Neural cell (in vitro differentiated cells): ENCODE data around the gene ENDOV. TPM values are rescaled to one million over a fixed set of nuclear protein-coding genes. Genes with fewer than 3 reads are reported as not detected.
A peak's percentile ranks its signal among the peaks of the same experiment; 100 is the strongest.

ENCODE experiments used
- H2AFZ ChIP-seq: fragments of 200-600, 300-800 bp; sonication (generic), shearing (Covaris generic); 2 replicates; pipeline ENCODE4 v1.6.0; 2014; ENCODE audit warnings: low read depth, mild to moderate bottlenecking, antibody characterized with exemption, low read length, moderate library complexity
- H3F3A ChIP-seq: fragments of 200-600 bp; shearing (Covaris generic); 2 replicates; pipeline ENCODE4 v1.6.1; 2016; ENCODE audit warnings: mild to moderate bottlenecking, moderate library complexity, mixed read lengths, antibody characterized with exemption, low read length; ENCODE audit not compliant: insufficient read depth, poor library complexity, severe bottlenecking
- H3K27ac ChIP-seq: fragments of 200-600, 300-800 bp; sonication (generic), shearing (Covaris generic); 2 replicates; pipeline ENCODE4 v1.5.1; 2014; ENCODE audit warnings: mild to moderate bottlenecking, low read length, moderate library complexity
- H3K27me3 ChIP-seq: fragments of 300-800, 200-600 bp; sonication (generic), shearing (Covaris generic); 2 replicates; pipeline ENCODE4 v1.6.0; 2014; ENCODE audit warnings: mild to moderate bottlenecking, low read depth, low read length, moderate library complexity; ENCODE audit not compliant: insufficient read depth
- H3K36me3 ChIP-seq: fragments of 300-800, 200-600 bp; sonication (generic), shearing (Covaris generic); 2 replicates; pipeline ENCODE4 v1.5.1; 2014; ENCODE audit warnings: mild to moderate bottlenecking, antibody characterized with exemption, low read length, moderate library complexity; ENCODE audit not compliant: insufficient read depth
- H3K4me2 ChIP-seq: fragments of 300-800, 200-600 bp; sonication (generic), shearing (Covaris generic); 2 replicates; pipeline ENCODE4 v1.6.0; 2014; ENCODE audit warnings: mild to moderate bottlenecking, low read length
- H3K4me3 ChIP-seq: fragments of 300-800, 200-600 bp; sonication (generic), shearing (Covaris generic); 2 replicates; pipeline ENCODE4 v1.5.1; 2014; ENCODE audit warnings: mild to moderate bottlenecking, low read length, moderate library complexity
- H3K79me2 ChIP-seq: fragments of 200-600 bp; shearing (Covaris generic); replicated peaks from 2 replicates; pipeline ENCODE4 v1.6.0; 2014; ENCODE audit warnings: mild to moderate bottlenecking, low read length, moderate library complexity; ENCODE audit not compliant: insufficient read depth
- H3K9ac ChIP-seq: fragments of 300-800, 200-600 bp; sonication (generic), shearing (Covaris generic); 2 replicates; pipeline ENCODE4 v1.6.1; 2016; ENCODE audit warnings: mild to moderate bottlenecking, low read length, mixed read lengths
- H3K9me2 ChIP-seq: fragments of 200-600 bp; shearing (Covaris generic); 2 replicates; pipeline ENCODE4 v1.6.1; 2016; ENCODE audit warnings: mild to moderate bottlenecking, low read length, mixed read lengths; ENCODE audit not compliant: insufficient read depth
- H3K9me3 ChIP-seq: fragments of 200-600, 300-800 bp; sonication (generic), shearing (Covaris generic); 2 replicates; pipeline ENCODE4 v1.6.1; 2016; ENCODE audit warnings: mild to moderate bottlenecking, mixed run types, low read length, moderate library complexity, mixed read lengths
- H4K20me1 ChIP-seq: fragments of 200-600 bp; shearing (Covaris generic); 2 replicates; pipeline ENCODE4 v1.6.1; 2016; ENCODE audit warnings: mild to moderate bottlenecking, mixed run types; ENCODE audit not compliant: insufficient read depth
- CTCF ChIP-seq: fragments of 450-650 bp; IDR thresholded peaks from 2 replicates; pipeline ENCODE4 v1.5.1; 2014; ENCODE audit warnings: antibody characterized with exemption, mild to moderate bottlenecking, moderate library complexity; ENCODE audit not compliant: poor library complexity, severe bottlenecking
- EP300 ChIP-seq: fragments of 450-650 bp; conservative IDR thresholded peaks from 2 replicates; pipeline ENCODE4 v1.6.1; 2014; ENCODE audit warnings: antibody characterized with exemption, mild to moderate bottlenecking, moderate library complexity; ENCODE audit not compliant: poor library complexity, severe bottlenecking
- EZH2 ChIP-seq: fragments of 200-600, 300-800 bp; shearing (Covaris generic), sonication (generic); IDR thresholded peaks from 2 replicates; pipeline ENCODE4 v1.6.1; 2014; ENCODE audit warnings: antibody characterized with exemption, low read length, borderline replicate concordance, mild to moderate bottlenecking; ENCODE audit not compliant: insufficient read depth, poor library complexity, severe bottlenecking
- MXI1 ChIP-seq: fragments of 450-650 bp; conservative IDR thresholded peaks from 2 replicates; pipeline ENCODE4 v1.6.1; 2014; ENCODE audit warnings: antibody characterized with exemption, mild to moderate bottlenecking; ENCODE audit not compliant: poor library complexity, severe bottlenecking
- POLR2AphosphoS5 ChIP-seq: IDR thresholded peaks from 2 replicates; pipeline ENCODE4 v1.6.1; 2012
- RAD21 ChIP-seq: fragments of 450-650 bp; conservative IDR thresholded peaks from 2 replicates; pipeline ENCODE4 v1.6.1; 2014; ENCODE audit warnings: antibody characterized with exemption, mild to moderate bottlenecking, moderate library complexity
- REST ChIP-seq: IDR thresholded peaks from 2 replicates; pipeline ENCODE4 v1.6.1; 2012; ENCODE audit warnings: borderline replicate concordance
- SMC3 ChIP-seq: fragments of 450-650 bp; conservative IDR thresholded peaks from 2 replicates; pipeline ENCODE4 v1.6.1; 2014; ENCODE audit warnings: antibody characterized with exemption, mild to moderate bottlenecking, moderate library complexity; ENCODE audit not compliant: poor library complexity
- TAF1 ChIP-seq: IDR thresholded peaks from 2 replicates; pipeline ENCODE4 v1.6.1; 2012; ENCODE audit warnings: low read depth
- polyA plus RNA-seq: library from polyadenylated mRNA; depleted of rRNA; stranded (reverse); fragments of >200 nt; gene quantifications from 2 replicates; pipeline ENCODE4 v1.2.3, GENCODE V29; 2014

Gene ENDOV
- polyA plus RNA-seq, 1 donor from 2014 or later = 31.2 TPM

GRCh38 chr17:80455784-80456183, 40.8 kb downstream of the ENDOV start:
- TF ChIP-seq CTCF = no peak
- no peak for TF ChIP-seq EZH2
- no peak for TF ChIP-seq RAD21
- no peak for TF ChIP-seq SMC3
- no peak for TF ChIP-seq TAF1
- TF ChIP-seq MXI1 = no peak
- no peaks in the 10 kb centered on the region for H3K27me3 ChIP-seq
- H3K9me3 ChIP-seq = no peaks in the 10 kb centered on the region
- peak overlapping the region; percentile 89 for H3K4me3 ChIP-seq
- no peak overlapping the region for H2AFZ ChIP-seq
- H3K79me2 ChIP-seq = no peaks in the 10 kb centered on the region
- H4K20me1 ChIP-seq = no peaks in the 10 kb centered on the region
- H3K9ac ChIP-seq = peak overlapping the region; percentile 94
- no peaks in the 10 kb centered on the region for H3F3A ChIP-seq
- no peaks in the 10 kb centered on the region for H3K9me2 ChIP-seq
- no peak overlapping the region for H3K27ac ChIP-seq
- no peak overlapping the region for H3K4me2 ChIP-seq
- H3K36me3 ChIP-seq = no peaks in the 10 kb centered on the region

- no peaks in the 10 kb centered on the region for H3K9me3 ChIP-seq
- no peak overlapping the region for H3K9ac ChIP-seq
- no peak overlapping the region for H3K27ac ChIP-seq
- H2AFZ ChIP-seq = no peak overlapping the region
- no peaks in the 10 kb centered on the region for H3F3A ChIP-seq
- no peaks in the 10 kb centered on the region for H3K79me2 ChIP-seq
- H3K4me2 ChIP-seq = no peak overlapping the region
- no peaks in the 10 kb centered on the region for H3K9me2 ChIP-seq
- no peak for TF ChIP-seq RAD21
- no peak for TF ChIP-seq MXI1
- TF ChIP-seq SMC3 = no peak
- TF ChIP-seq TAF1 = no peak
- TF ChIP-seq POLR2AphosphoS5 = no peak
- no peak for TF ChIP-seq EZH2
- no peak for TF ChIP-seq EP300
- no peak for TF ChIP-seq REST
- TF ChIP-seq CTCF = no peak
- H3K27me3 ChIP-seq = no peaks in the 10 kb centered on the region
- H3K36me3 ChIP-seq = no peaks in the 10 kb centered on the region
- H3K4me3 ChIP-seq = no peak overlapping the region
- no peaks in the 10 kb centered on the region for H4K20me1 ChIP-seq
Observed at GRCh38 chr17:80456465-80457235, 41.7 kb downstream of the ENDOV start.
